HG03159 (cell line): Measurements from ENCODE around the gene RPL39L.
"Not testable (repeated sequence)": the region's sequence is repeated elsewhere in the genome, so short reads cannot be mapped to it uniquely, and the experiment has no call there.

Experiments
- ATAC-seq: cut with Tn5 transposase; IDR thresholded peaks from one replicate; pipeline ENCODE4 v1.9.1; 2021; ENCODE audit warnings: mild to moderate bottlenecking, moderate library complexity; ENCODE audit not compliant: unreplicated experiment

Gene RPL39L

DNA sequence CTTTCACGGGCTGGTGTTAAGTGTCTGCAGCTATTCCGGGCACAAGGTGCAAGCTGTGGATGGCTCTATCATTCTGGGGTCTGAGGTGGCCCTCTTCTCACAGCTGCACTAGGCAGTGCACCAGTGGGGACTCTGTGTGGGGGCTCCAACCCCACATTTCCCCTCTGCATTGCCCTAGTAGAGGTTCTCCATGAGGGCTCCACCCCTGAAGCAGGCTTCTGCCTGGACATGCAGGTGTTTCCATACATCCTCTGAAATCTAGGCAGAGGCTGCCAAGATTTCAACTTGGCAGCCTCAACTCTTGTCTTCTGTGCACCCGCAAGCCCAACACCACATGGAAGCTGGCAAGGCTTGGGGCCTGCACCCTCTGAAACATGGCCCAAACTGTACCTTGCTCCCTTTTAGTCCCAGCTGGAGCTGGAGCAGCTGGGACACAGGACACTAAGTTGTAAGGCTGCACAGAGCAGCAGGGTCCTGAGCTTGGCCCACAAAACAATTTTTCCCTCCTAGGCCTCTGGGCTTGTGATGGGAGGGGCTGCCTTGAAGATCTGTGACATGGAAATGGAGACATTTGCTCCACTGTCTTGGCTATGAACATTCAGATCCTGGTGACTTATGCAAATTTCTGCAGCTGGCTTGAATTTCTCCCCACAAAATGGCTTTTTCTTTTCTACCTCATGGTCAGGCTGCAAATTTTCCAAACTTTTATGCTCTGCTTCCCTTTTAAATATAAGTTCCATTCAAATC is 6.0 kb upstream of the RPL39L start:
- ATAC-seq = no peak

DNA sequence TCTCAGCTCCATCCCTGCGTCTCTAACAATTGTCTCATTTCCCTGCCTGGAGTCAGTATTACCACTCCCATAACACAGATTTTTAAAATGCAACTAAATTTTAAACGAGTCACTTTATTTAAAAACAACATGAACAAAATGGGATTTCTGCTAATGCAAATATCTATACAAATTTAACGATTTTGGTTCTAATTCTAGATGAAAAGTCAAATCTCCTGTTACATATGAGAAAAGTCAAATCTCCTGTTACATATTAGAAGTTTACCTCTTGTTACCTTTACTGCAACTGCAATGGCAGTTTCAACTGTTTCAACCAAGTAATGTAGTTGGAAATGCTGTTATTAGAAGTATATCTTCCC is 578 bp upstream of the RPL39L start:
- ATAC-seq = no peak

DNA sequence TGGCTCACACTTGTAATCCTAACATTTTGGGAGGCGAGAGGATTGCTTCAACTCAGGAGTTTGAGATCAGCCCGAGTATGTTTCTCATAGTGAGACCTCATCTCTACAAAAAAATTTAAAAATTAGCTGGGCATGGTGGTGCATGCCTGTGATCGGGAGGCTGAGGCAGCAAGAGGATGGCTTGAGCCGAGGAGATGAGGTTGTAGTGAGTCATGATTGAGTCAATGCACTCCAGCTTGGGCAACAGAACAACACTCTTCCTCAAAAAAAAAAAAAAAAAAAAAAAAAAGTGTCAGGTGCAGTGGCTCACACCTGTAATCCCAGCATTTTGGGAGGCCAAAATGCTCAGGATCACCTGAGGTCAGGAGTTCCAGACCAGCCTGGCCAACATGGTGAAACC is 2.4 kb downstream of the RPL39L start:
- no peak for ATAC-seq

DNA sequence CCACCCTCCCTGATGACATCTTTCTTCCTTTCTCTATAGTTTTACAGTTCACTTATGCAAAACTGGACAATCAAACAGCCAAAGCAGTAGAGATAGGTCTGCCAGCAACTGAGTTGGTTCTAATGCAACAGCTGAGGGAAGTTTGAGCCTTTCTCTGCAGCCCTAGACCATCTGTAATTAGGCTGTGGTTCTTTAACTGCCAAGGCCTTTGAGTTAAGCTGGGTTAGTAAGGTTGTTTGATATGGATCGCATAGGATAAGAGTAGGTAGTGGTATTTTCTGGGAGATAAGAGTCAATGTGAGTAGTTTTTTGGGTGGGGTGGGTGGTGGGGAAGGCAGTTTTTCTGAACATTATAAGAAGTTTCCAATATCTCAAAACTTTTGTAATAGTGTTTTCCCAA is 3.0 kb downstream of the RPL39L start:
- no peak for ATAC-seq

DNA sequence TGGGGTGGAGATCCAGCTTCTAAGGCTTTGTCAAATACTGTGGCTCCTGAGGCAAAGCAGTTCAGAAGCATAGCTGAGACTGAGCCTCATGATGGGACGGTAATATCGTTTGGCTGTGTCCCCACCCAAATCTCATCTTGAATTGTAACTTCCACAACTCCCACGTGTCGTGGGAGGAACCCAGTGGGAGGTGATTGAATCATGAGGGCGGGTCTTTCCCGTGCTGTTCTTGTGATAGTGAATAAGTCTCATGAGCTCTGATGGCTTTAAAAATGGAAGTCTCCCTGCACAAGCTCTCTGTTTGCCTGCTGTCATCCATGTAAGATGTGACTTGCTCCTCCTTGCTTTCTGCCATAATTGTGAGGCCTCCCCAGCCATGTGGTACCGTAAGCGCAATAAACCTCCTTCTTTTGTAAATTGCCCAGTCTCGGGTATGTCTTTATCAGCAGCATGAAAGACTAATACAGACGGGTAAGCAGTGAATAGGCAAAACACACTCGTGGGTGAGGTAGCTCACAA is 4.1 kb downstream of the RPL39L start:
- not testable (repeated sequence) for ATAC-seq

DNA sequence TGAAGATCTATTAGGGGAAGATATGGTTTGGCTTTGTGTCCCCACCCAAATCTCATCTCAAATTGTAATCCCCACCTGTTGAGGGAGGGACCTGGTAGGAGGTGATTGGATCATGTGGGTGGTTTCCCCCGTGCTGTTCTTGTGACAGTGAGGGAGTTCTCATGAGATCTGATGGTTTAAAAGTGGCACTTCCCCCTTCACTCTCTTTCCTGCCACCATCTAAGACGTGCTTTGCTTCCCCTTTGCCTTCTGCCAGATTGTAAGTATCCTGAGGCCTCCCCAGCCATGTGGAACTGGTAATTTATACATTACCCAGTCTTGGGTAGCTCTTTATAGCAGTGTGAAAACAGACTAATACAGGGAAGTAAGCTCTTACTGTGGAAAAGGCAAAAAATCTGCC is 6.1 kb downstream of the RPL39L start:
- not testable (repeated sequence) for ATAC-seq

DNA sequence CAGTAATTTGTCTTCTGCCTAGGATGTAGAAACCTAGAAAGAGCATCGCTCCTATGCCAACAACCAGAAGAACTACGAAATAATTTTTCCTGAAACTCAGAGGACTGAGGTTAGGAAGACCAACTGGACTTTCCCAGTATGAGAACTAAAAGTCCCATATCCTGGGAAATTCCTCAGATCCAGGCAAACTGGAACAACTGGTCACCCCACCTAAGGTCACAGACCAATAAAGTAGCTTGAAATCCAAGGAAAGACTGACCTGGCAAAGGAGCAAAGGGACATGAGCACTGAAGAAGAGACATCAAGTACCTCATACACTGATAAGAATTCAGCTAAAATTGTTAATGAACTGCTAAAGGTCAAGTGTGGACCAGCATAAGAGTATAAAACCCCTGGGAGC is 6.6 kb downstream of the RPL39L start:
- no peak for ATAC-seq

DNA sequence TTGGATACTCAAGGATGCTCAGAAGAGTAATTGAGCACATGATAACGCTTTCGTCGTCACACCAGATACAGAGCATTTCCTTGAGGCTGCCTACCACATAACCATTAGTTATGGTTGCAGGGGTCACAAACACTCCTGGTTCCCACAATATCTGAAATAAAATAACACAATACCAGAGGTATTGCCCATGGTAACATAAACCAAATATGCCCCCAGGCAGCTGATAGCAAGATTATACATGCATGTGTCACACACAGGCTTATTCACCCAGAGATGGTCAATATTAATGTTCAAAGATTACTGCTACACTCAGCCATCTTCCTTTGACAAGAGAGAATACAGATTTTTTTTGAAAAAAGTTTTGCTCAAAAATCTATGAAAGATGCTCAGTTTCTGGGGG is 7.3 kb downstream of the RPL39L start:
- no peak for ATAC-seq

DNA sequence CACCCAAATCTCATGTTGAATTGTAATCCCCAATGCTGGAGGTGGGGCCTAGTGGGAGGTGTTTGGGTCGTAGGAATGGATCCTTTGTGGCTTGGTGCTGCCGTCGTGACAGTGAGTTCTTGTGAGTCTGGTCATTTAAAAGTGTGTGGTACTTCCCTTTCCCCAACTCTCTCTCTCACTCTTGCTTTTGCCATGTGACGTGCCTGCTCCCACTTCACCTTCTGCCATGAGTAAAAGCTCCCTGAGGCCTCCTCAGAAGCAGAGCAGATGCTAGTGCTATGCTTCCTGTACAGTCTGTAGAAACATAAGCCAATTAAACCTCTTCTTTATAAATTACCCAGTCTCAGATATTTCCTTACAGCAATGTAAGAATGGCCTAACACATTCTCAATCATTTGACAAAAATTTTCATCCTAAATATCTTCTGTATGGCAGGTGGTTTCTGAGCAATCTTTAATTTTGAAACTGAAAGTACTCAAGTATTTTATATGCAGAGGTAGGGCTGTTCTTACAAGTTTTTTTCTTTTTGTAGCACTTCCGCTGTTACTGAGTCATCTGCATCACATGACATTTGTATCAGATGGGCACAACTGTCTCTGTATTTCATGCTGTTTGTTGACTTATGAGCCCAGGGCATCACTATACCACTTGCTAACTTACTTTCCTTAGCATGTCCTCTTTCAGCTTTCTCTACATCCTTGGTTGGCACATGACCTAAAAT is 8.8 kb downstream of the RPL39L start:
- ATAC-seq = peak; percentile 91

DNA sequence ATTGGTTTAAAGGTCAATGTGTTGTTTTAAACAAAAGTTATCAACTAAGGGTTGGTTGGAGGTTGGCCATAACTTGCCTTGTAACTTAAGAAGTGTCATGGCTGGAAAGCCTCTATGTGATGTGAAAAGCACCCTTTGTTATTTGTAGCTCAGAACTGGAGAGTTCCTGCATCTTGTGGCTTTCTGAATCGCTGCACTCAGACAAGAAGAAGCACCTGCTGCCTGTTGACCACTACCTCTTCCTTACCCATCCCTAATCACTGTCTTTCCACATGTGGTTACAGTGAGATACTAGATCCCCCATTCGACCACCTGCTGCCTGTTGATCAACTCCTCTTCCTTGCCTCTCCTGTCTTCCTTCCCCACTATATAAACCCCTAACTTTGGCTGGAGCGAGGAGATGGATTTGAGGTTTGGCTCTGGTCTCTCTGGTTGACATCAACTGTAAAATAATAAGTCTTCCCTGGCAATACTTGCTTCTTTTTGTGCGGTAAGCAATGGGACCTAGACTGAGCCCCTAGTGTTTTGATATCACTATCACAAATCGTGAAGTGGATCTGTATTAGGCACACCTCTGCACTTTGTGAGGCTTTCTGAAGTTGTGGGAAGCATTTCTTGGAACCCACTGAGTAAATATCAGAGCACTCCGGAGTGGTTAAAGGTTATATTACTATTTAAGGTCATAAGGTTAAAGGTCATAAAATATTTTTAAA is 13.8 kb downstream of the RPL39L start:
- ATAC-seq = peak; percentile 89

DNA sequence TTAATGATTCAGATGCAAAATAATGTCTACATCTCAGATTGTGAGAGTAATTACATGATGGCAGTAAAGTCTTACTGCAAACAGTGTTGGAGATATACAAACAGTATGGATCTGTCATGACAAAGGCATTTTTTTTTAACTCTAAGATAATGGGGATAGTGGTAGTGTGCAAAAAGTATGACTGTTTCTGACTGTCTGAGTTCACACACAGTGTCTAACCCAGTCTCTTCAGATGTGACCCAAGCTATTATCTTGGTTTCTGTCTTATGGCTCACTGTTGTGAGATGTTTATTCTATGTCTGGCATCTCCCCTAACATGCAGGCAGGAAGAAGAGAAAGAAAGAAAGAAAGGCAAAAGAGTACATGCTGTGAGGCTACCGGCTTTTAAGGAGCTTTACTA is 17.0 kb downstream of the RPL39L start:
- ATAC-seq = no peak

DNA sequence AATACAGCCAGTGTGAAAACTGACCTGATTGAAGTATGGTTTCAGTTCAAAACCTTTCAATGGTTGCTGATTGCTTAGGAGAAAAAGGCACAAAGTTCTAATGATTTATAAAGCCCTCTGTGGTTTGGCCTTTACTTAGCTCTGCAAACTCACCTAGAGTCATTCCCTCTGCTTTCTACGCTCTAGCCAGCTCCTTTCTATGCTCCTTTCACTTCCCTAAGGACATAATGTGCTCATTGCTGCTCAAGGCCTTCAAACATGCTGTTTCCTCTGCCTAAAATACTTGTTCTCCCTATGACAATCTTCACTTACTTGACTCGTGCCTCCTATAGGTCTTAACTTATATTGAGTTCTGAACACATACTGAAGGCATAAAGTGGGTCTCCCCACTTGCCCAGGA is 19.0 kb downstream of the RPL39L start:
- ATAC-seq = no peak

DNA sequence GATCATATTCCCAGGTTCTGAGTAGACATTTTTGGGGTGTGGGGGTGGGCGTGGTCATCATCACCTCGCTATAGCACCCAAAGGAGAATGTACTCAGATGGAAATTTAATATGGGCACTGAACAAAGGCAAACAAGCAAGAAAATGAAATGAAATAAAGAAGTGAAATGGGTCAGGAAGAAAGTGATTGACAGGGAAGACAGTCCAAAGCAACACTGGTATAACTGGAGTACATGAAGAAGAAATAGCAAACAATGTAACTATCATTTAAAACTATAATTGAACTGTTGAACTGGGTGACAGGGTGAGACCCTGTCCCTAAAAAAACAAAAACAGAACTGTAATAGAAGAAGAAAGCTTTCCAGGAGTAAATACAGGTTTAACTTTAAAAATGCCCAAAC is 24.8 kb downstream of the RPL39L start:
- ATAC-seq = no peak

DNA sequence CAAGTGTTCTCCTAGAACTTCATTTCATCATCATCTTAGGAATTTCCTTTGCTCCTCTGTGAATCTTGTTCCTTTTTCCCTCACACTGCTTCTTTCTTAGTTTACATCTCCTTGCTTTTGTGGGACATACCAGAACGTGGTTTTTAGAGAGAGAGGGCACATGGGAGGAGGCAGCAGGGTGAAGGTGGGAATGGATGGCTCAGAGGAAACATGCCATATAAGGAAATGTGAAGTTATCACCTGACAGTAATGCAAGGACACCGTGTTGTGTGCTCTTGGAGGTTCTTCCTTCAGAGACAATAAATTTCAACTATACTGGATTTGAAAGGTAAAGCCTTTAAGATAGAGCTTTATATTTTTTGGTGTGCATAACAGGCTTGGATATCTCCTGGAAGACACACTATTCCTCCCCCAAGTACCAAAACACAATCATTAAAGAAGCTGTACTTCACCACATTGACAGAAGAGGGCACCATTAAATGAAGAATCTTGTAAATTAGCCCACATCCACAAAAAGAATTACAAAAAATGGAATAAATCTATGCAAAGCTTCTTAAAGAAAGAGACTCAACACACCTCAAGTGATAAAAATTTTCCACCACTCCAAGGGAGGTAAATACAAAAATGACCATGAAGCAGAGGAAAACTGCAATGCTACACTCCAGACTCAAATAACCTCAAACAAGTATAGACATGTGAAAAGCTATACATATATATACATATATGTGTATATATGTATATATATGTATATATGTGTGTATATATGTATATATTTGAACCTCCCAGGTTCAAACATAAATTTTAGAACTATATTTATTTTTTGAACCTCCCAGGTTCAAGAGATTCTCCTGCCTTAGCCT is 26.1 kb downstream of the RPL39L start:
- no peak for ATAC-seq

DNA sequence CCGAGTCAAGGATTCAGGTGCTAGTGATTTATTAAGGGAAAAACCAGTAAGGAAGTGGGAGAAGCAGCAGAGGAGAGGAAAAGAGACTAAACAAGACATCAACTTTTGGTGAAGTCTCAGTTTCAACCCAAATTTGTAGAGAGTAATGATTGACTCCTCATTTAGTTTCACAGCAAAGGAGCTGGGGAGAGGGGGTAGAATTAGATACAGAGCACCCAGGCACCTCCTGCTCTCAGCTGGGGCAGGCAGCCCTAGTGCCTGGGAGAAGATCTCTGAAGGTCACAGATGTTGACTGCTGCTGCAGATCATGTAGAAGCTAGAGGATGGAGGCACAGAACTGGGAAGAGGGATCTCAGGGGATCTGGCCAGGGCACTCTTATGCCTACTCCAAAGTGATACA is 29.1 kb downstream of the RPL39L start:
- no peak for ATAC-seq

DNA sequence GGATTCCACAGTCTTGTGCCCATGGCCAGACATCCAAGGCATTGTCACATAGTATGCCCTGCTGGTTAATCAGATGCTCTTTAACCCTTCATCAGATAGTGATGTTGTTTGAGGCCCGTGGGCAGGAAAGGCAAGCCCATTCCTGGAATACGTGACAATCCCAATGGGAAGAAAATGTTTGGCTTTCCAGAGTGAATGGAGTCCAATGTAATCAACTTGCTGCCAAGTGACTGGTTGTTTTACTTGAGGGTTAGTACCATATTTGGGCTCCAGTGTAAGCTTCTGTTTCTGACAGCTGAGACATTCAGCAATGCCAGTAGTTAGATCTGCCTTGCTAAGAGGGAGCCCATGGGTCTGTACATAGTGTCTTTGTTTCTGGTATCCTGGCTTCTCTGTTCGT is 31.3 kb downstream of the RPL39L start:
- no peak for ATAC-seq

DNA sequence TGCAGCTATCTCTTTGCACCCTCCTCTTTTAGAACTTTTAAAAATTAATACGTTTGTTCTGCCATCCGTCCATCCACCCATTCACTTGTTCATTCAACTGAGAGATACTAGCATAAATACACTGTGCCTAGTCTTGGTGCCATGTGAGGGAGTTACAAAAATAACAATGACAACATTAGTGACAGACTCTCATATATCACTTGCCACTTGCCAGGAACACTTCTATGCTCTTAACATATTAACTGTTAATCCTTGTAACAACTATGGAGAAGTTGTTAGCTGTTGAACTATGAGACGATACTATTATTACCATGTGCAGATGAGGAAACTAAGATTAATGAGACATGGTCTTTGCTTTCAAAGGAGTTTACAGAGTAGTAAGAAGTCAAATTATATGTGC is 33.6 kb downstream of the RPL39L start:
- ATAC-seq = no peak

DNA sequence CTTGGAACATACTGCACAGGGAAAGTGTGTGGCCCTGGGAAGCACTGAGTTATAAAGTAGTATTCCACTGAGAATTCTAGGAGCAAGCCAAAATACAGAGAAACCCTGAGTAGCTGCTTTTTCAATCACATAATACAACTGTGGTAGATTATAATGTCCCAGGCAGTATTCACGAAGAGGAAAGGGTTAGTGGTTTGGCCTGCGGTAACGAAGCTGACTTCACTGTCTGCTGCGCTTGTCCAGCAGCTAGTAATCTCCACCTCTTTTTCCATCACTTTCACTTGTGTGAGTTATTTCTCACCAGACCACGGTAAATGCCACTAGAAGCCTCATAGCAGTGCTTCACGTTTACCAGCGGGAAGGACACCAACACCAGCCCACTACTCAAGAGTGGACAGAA is 34.4 kb downstream of the RPL39L start:
- no peak for ATAC-seq

DNA sequence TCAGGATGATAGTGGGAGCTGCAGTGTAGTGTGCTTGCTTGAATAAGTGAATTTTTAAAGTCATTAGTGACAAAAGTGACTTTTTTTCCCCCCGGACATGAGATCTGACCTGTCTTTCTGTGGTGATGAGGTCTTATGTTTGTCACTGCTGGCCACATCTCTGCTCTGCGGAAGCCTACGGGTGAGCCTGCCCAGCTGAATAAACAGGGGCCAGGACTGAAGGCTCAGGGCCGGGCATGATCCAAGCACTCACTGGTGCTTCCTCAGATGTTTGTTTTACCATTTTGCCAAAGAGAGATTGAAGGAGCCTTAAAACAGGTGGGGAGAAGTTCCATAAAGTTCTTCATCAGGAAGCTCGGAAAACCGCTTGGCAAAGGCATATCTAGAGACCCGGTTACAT is 35.0 kb downstream of the RPL39L start:
- ATAC-seq = no peak

DNA sequence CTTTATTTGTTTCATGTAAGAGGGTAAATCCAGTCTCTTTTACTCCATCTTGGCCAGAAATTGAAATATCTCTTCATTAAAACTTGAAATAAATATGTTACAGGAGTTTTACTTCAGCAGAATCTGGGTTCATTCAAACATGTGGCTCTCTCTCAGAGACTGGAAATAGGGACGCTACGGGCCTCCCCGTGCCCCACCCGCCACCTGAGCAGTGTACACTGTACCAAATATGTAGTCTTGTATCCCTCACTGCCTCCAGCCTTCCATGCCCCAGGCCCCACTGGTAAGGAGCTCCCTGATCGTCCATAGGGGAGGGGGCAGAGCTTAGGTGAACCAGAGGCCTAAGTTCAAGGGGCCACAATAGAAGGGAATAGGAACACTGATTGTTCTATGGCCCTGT is 36.0 kb downstream of the RPL39L start:
- ATAC-seq = no peak

DNA sequence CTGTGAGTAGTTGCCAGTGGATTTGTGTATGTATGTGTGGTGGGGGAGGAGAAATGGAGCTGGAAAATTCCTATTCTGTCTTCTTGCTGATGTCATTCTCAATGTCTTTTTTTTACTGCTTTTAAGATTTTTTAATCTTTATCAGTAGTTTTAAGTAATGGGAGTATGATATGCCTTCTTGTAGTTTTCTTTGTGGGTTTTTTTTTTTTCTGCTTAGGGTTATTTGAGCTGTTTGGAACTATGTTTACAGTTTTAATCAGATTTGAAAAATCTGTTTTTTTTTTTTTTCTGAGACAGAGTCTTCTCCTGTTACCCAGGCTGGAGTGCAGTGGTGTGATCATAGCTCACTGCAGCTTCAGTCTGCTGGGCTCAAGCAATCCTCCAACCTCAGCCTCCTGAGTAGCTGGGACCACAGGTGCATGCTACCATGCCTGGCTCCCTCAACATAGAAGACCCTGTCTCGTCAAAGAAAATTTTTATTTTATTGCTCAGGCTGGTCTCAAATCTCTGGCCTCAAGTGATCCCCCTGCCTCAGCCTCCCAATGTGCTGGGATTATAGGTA is 37.1 kb downstream of the RPL39L start:
- ATAC-seq = no peak
